Muscle of leg (tissue), 11 donors: ENCODE data around the gene ARHGAP42. TPM values are rescaled to one million over a fixed set of nuclear protein-coding genes. Genes with fewer than 3 reads are reported as not detected.

ENCODE experiments used
- DNase-seq: peaks from one replicate; pipeline ENCODE4 v3.0.0; 2013
- H3K27ac ChIP-seq: one replicate; pipeline ENCODE4 v1.5.1; 2013; ENCODE audit warnings: mild to moderate bottlenecking, low read length, control low read depth
- H3K27me3 ChIP-seq: one replicate; pipeline ENCODE4 v1.6.1; 2013; ENCODE audit warnings: low read length; ENCODE audit not compliant: control insufficient read depth, insufficient read depth
- H3K36me3 ChIP-seq: one replicate; pipeline ENCODE4 v1.6.1; 2013; ENCODE audit warnings: low read length; ENCODE audit not compliant: control insufficient read depth, insufficient read depth
- H3K4me1 ChIP-seq: one replicate; pipeline ENCODE4 v1.6.1; 2013; ENCODE audit warnings: low read length; ENCODE audit not compliant: control insufficient read depth, insufficient read depth
- H3K4me3 ChIP-seq: one replicate; pipeline ENCODE4 v1.5.1; 2013; ENCODE audit warnings: low read length, control low read depth
- H3K9me3 ChIP-seq: replicated peaks from 2 replicates; pipeline ENCODE4 v1.6.1; 2013; ENCODE audit warnings: low read depth, low read length; ENCODE audit not compliant: control insufficient read depth
- WGBS: methylation state at CpG from one replicate; pipeline ENCODE4 v1.1.5; 2013; ENCODE audit warnings: missing lambda C conversion rate; ENCODE audit not compliant: insufficient coverage; 5-methylcytosine and 5-hydroxymethylcytosine counted together
- polyA plus RNA-seq, 8 donors: library from polyadenylated mRNA; unstranded; fragments of 120-200 nt; gene quantifications; one replicate each; pipeline versions ENCODE4 v1.2.1 to v1.2.3, GENCODE V29; 2013; ENCODE audit warnings: inconsistent platforms in 1 of 8, low replicate concordance in 1 of 8; ENCODE audit not compliant: insufficient read length in 8 of 8, insufficient read depth in 1 of 8
- total RNA-seq: library from RNA; stranded (reverse); fragments of 120-200 nt; gene quantifications from one replicate; pipeline ENCODE4 v1.2.4, GENCODE V29; 2013

Gene ARHGAP42
- total and polyA plus RNA-seq, 9 donors = 17.8 to 29.6 (median 24.4) TPM

DNA sequence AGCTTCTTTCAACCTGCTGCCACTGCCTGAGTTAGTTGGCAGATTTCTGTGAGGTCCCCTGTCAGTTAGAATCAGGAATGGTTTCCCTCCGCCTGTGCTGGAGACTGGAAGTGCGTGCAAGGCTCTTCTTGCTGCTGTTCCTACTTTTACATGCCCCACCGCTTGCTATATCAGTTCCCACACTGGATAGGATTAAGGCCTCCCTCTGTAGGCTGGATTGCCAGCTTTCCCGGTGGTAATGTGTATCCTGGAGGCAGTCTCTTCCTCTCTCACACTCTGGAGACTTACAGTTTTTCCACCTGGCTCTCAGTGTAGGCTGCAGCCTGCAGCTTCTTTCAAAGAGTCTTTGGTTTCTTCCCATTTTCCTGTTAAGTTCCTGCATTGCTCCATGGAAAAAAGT, 66.5 kb downstream of the ARHGAP42 start:
- Histone ChIP-seq H3K4me3 (no peak overlapping the region), H3K4me1 (peaks cover 12% of the 10 kb centered on the region), H3K36me3 (peaks cover 6% of the 10 kb centered on the region), H3K27ac (no peak overlapping the region), H3K27me3 (no peaks in the 10 kb centered on the region), H3K9me3 (peaks cover 20% of the 10 kb centered on the region)
- DNase-seq = peak; percentile 58
- 67% methylated on average over 2 of the region's 4 CpGs for WGBS

DNA sequence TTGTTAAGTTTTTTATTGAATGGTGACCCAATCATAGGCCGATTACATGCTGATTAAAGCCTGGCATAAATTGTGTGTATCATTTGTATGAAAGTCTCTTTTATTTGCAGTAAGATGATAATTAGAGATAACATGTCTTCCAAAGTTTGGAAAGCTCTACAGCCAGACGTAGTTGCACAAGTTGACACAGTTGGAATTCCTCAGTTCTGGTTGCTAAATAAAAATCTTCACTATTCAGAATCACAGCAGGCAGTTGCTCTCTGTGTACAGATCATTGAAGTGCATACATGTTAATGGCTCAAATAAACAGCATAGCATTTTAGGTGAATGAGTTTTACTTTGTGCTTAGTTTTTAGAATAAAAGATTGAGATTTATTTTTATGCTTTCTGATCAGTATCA, 69.5 kb downstream of the ARHGAP42 start:
- Histone ChIP-seq H3K27me3 (no peaks in the 10 kb centered on the region), H3K4me3 (no peak overlapping the region), H3K9me3 (no peaks in the 10 kb centered on the region), H3K36me3 (no peaks in the 10 kb centered on the region), H3K4me1 (peaks cover 12% of the 10 kb centered on the region), H3K27ac (no peak overlapping the region)
- WGBS = no CpG with 5 or more reads among the region's 2 CpGs
- DNase-seq = no peak

DNA sequence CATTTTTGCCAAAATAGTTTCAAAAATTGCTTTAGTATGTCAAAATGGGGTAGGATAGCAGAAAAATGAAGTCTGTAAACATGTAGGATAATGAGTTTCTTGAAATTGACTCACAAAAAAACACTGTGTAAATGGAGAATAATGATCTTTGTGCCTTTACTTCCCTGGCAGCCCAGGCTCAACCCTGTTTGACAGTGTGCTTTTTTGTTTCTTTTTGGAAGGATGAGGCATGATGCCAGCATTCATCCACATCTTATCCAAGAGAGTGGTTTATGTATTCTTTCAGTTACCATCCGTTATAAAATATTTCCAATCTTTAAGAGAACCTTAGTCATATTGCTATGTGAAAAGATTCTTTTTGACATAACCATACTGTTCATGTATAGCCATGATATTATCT, 70.6 kb downstream of the ARHGAP42 start:
- Histone ChIP-seq H3K9me3 (no peaks in the 10 kb centered on the region), H3K27me3 (no peaks in the 10 kb centered on the region), H3K36me3 (no peaks in the 10 kb centered on the region), H3K4me3 (no peak overlapping the region), H3K27ac (no peak overlapping the region), H3K4me1 (peaks cover 12% of the 10 kb centered on the region)
- WGBS = no CpG with 5 or more reads among the region's 1 CpG
- no peak for DNase-seq

DNA sequence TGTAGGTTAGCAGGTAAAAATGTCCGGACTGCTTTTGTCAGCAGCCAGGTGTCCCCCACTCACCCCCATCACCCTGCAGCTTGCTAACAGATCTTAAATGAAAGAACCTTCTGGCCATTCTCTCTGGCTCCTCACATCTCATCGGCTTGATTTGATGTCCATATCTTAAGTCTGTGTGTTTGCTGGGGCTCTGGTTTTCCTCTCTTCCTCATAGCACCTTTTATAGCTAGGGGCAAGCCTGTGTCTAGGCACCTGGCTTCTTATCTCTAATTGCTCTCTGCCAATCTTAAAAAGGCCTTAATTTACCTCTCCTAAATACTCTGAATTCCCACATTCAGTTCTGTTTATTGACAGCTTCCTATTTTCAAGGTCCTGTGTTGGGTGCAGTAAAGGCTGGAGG, 72.0 kb downstream of the ARHGAP42 start:
- Histone ChIP-seq H3K9me3 (no peaks in the 10 kb centered on the region), H3K27ac (no peak overlapping the region), H3K36me3 (no peaks in the 10 kb centered on the region), H3K4me1 (peaks cover under 1% of the 10 kb centered on the region), H3K4me3 (no peak overlapping the region), H3K27me3 (no peaks in the 10 kb centered on the region)
- no peak for DNase-seq
- WGBS = 20% methylated on average over 1 of the region's 2 CpGs

DNA sequence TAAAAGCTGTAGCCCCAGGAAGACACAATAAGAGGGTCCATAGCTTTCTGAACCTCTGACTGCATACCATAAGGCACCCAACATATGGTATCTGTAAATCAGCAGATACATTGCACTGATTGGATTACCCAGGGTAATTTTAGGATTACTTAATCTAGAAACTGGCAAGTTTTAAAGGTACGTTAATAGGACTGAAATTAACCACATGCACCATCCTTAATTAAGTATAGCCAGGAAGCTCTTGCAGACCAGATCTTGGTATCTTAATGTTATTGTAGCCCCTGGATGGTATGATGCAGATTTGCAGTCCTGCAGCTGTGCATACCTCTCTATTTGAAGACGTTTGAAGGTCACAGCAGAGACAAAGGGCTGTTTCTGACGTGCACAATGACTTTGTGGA, 72.8 kb downstream of the ARHGAP42 start:
- Histone ChIP-seq H3K4me3 (no peak overlapping the region), H3K4me1 (peaks cover 3% of the 10 kb centered on the region), H3K36me3 (no peaks in the 10 kb centered on the region), H3K27me3 (no peaks in the 10 kb centered on the region), H3K27ac (no peak overlapping the region), H3K9me3 (no peaks in the 10 kb centered on the region)
- no peak for DNase-seq
- WGBS = 37% methylated on average over 2 of the region's 3 CpGs

DNA sequence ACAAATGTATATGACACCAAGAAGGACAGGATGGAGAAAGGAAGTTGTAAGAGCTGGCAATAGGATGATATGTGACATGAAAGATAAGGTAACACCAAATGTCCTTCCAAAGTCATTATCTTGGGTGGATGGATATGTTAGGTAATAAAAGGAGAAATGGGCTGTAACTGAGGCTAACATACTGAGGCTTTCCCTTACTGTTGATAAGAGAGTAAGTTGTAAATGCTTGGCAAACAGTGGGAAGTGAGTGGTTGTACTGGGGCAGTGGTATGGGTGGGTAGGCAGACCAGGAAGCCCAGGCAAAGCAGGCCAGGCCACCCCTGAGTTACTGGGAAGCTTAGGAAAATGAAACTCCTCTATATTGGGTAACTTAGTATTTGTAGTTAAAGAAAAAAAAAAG, 73.7 kb downstream of the ARHGAP42 start:
- Histone ChIP-seq H3K36me3 (no peaks in the 10 kb centered on the region), H3K4me3 (no peak overlapping the region), H3K4me1 (peaks cover 3% of the 10 kb centered on the region), H3K27me3 (no peaks in the 10 kb centered on the region), H3K27ac (no peak overlapping the region), H3K9me3 (no peaks in the 10 kb centered on the region)
- DNase-seq = no peak

DNA sequence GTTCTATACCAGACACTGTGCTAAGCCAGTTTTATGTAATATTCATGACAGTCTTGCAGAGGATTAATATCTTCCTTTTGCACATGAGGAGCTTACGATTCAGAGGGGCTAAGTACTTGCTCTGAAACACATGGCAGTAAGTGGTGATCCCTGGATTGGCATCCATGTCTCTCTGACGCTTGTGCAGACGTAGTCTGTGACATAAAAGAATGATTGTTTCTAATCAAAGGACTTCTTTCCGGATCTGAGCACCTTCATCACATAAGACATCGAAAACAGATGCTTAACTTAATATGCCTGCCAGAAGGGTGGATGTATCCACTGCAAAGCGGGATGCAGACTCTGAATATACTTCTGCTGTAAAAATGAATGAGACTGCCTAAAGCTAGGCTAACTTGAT, 74.8 kb downstream of the ARHGAP42 start:
- Histone ChIP-seq H3K27me3 (no peaks in the 10 kb centered on the region), H3K9me3 (no peaks in the 10 kb centered on the region), H3K36me3 (no peaks in the 10 kb centered on the region), H3K27ac (no peak overlapping the region), H3K4me3 (no peak overlapping the region), H3K4me1 (peaks cover 3% of the 10 kb centered on the region)
- peak; percentile 73 for DNase-seq
- WGBS = 40% methylated on average over 1 of the region's 6 CpGs

DNA sequence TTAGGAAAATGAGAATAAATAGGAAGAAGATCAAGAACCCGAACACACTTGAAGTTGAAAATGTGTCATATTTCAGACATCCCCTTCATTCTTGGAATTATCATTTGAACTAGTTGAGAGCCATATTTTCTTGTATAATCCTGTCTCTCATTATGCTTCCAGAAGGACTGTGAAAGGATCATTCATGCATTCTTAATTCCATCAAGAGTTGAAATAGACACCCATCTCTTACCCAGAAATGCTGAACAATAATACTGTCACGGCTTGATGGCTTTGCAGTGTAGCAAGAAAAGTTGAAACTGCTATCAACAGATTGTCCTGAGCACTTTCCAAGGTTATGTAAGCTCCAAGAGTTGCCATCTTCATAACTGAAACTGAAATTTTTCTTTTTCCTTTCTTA, 79.7 kb downstream of the ARHGAP42 start:
- no peak overlapping the region for H3K4me3 ChIP-seq
- peaks cover 4% of the 10 kb centered on the region for H3K4me1 ChIP-seq
- no peaks in the 10 kb centered on the region for H3K9me3 ChIP-seq
- no peak for DNase-seq
- no peak overlapping the region for H3K27ac ChIP-seq
- no peaks in the 10 kb centered on the region for H3K36me3 ChIP-seq
- WGBS = 60% methylated on average over 1 of the region's 2 CpGs
- no peaks in the 10 kb centered on the region for H3K27me3 ChIP-seq

DNA sequence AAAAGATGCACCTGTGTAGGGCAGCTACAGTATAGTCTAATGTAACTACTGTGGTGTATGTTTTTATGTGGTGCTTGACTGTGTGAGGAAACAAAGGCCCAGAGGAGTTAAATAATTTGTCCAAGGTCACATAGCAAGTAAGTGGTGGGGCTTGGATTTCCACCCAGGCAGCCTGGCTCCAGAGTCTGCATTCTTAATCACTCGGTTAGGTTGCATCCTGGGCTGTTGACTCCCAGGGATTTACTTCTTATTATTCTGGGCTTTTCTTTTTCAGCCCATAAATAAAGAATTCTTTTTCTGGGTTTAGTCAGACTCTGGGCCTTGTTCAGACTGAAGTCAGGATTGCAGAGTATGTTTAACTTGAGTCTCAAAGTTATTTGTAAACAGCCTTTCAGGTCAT, 82.1 kb downstream of the ARHGAP42 start:
- no CpG with 5 or more reads among the region's 1 CpG for WGBS
- Histone ChIP-seq H3K27me3 (no peaks in the 10 kb centered on the region), H3K4me3 (no peak overlapping the region), H3K4me1 (peaks cover 3% of the 10 kb centered on the region), H3K9me3 (no peaks in the 10 kb centered on the region), H3K36me3 (peaks cover 8% of the 10 kb centered on the region), H3K27ac (no peak overlapping the region)
- DNase-seq = peak; percentile 48

DNA sequence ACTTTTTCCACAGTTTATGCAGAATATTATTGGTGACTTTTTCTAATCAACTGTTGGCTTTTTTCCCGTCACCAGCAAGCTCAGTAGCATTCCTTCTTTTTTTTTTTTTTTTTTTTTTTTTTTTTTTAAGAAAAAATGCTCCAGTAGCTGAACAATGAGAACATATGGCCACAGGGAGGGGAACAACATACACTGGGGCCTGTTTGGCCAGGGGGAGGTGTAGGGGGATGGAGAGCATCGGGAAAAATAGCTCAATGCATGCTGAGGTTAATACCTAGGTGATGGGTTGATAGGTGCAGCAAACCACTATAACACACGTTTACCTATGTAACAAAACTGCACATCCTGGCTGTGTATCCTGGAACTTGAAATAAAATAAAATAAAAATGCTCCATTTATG, 82.5 kb downstream of the ARHGAP42 start:
- H3K36me3 ChIP-seq = peaks cover 11% of the 10 kb centered on the region
- no peak for DNase-seq
- H3K4me3 ChIP-seq = no peak overlapping the region
- H3K27me3 ChIP-seq = no peaks in the 10 kb centered on the region
- no peak overlapping the region for H3K27ac ChIP-seq
- peaks cover 2% of the 10 kb centered on the region for H3K4me1 ChIP-seq
- H3K9me3 ChIP-seq = no peaks in the 10 kb centered on the region
- WGBS = no CpG with 5 or more reads among the region's 3 CpGs

DNA sequence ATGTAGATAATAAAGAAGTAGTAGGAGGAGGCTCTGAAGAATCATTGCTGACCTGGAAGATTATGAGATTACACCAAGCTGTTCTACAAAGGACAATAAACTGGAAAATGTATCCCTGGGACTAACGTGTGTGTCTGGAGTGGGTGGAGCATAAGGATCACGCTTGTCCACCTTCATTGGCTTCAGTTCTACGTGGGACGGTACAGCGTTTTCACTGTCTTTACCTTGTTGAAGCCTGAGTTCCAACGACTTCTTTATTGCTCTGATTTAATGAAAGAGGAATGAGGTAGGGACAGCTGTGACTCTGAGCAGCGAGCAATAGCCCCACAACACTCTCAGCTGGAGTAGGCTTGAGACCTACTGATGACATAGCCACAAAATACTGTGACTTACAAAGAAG, 87.0 kb downstream of the ARHGAP42 start:
- DNase-seq = no peak
- H3K36me3 ChIP-seq = peaks cover 14% of the 10 kb centered on the region

More for the DNA sequence above, 87.0 kb downstream of the ARHGAP42 start:
- Histone ChIP-seq H3K27me3 (no peaks in the 10 kb centered on the region), H3K4me1 (peaks cover under 1% of the 10 kb centered on the region), H3K9me3 (no peaks in the 10 kb centered on the region), H3K27ac (no peak overlapping the region), H3K4me3 (no peak overlapping the region)
- 50% methylated on average over 2 of the region's 7 CpGs for WGBS
